K562 treated with DMSO at 1 percent for 48 hours (cell line): Measurements from ENCODE around the gene LRRC8C. TPM values are rescaled to one million over a fixed set of nuclear protein-coding genes. Genes with fewer than 3 reads are reported as not detected.

Experiments used
- total RNA-seq: library from RNA; unstranded; fragments of 300-600 nt; gene quantifications from 2 replicates; pipeline ENCODE4 v1.2.3, GENCODE V29; 2022; ENCODE audit warnings: low replicate concordance; ENCODE audit errors: extremely low read depth

Gene LRRC8C
- not detected in 2 replicates for total RNA-seq

DNA sequence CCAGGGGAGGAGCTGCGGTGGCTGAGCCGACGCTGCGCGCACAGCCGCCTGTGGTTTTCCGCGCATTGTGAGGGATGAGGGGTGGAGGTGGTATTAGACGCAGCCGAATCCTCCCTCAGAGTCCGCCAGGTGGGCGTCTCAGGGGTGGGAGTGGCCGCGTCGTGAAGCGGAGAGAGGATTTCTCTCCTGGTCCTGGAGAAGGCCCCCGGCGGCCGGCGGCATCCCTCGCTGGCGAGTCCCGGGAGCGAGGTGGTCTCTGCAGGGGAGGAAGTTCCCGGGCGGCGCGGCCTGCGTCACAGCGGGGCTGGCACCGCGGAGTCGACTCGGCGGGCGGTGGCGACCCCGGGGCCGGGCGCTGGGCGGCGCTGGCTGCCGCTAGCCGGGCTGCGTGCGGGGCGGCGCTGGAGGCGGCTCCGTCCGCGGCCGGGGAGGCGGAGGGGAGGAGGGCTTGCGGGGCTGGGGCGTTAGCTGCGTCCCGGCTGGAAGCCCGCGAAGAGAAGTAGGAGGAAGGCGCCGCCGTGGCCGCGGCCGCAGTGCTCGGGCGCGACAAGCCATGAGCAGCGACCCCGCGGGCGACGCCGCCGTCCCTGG is at the start of gene LRRC8C:
LRRC8C (plus strand) TSS at position 464 of the 591 bp plus-strand sequence. CDS start 53,354 bp downstream, outside the sequence.

Other genes starting within 250 kb of the LRRC8C start
- gene LRRC8B, start 108.3 kb upstream of the LRRC8C start, total RNA-seq: not detected in 2 replicates
- not detected in 2 replicates for gene LRRC8D, start 187.9 kb downstream of the LRRC8C start, total RNA-seq